ENCODE measurements around the gene OR2T1. TPM values are rescaled to one million over a fixed set of nuclear protein-coding genes. Genes with fewer than 3 reads are reported as not detected.
"Not testable (repeated sequence)": the region's sequence is repeated elsewhere in the genome, so short reads cannot be mapped to it uniquely, and the experiment has no call there.

Gene OR2T1
- polyA plus RNA-seq, 2 of the 4 experiments (the other 2 are of a cell fraction): not detected

DNA sequence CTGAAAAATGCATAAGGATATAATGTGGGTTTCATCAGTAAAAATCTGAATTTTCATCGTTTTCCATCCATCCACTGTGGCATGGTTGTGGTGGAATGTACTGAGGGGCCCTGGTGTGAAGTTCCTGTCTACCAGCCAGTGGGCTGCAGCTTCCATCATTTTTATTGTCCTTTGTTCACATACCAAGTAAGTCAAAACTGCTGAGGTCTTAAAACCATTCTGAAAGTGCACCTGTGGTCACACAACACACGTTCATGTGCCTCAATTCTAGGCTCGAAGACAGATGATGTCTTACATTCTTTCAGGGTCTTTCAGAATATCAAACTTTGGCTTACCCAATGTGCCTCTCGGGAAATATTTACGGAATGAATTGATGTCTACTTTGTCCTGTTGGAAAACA lies 36.4 kb downstream of the OR2T1 start:
- FAIRE-seq; H3K4me2 ChIP-seq; H3K4me3 ChIP-seq; CTCF ChIA-PET; POLR2A ChIA-PET; H3K9me3 ChIP-seq; DNase-seq (ENCODE audit: low read depth in 1 of 2, low spot score in 1 of 2); ATAC-seq; H3K4me1 ChIP-seq; H3K27ac ChIP-seq: not testable (repeated sequence)
- under 1% methylated on average over 5 of the region's 5 CpGs for whole genome bisulfite sequencing (ENCODE audit: missing lambda C conversion rate)

DNA sequence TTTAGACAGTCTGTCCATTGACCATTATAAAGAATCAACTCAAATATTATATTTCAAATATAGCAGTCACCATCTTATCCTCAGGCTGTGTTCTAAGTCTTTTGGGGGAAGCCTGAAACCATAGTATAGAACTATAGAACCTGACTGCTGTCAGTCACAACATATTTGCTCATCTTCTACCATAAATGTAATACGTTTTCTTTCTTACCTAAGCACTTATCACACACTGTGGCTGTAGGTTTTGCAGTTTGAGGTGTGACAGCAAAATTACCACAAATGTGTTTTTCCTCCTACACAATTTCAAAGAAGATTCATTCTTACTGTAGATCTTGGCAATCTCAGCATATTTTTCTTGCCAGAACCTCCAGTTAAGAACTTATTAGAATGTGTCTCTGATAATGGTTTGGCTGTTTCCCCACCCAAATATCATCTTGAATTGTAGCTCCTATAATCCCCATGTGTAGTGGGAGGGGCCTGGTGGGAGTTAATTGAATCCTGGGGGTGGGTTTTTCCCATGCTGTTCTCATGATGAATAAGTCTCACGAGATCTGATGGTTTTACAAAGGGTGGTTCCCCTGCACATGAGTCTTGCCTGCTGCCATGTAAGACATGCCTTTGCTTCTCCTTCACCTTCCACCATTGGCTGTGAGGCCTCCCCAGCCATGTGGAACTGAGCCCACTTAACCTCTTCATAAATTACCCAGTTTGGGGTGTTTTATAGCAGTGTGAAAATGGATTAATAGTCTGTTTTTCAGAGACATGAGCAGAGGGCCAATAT lies 39.8 kb downstream of the OR2T1 start:
- CTCF ChIA-PET; H3K4me1 ChIP-seq; H3K9me3 ChIP-seq; H3K27ac ChIP-seq; ATAC-seq; POLR2A ChIA-PET; FAIRE-seq; DNase-seq (ENCODE audit: low read depth in 1 of 2, low spot score in 1 of 2); H3K4me3 ChIP-seq; H3K4me2 ChIP-seq: not testable (repeated sequence)
- 0% methylated on average over 1 of the region's 2 CpGs for WGBS (ENCODE audit: missing lambda C conversion rate)

DNA sequence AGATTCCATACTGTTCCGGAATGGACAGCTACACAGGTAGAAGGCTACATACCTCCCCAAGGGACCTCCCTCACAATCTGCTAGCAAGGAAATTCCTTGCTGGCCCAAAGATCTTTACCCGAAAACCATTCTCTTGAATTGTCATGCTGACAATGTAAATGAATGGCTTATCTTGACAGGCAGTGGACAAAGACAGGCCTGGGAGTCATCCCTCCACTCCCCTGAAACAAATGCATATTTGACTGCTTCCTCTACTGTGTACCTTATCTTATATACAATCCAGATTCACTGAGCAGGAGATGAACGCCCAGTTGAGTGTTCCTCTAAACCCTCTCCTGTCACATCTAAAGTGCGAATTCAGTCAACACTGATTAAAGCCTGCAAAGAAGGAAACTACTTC lies 41.8 kb downstream of the OR2T1 start:
- FAIRE-seq; H3K9me3 ChIP-seq; H3K4me1 ChIP-seq; DNase-seq (ENCODE audit: low read depth in 1 of 2, low spot score in 1 of 2); H3K4me2 ChIP-seq; ATAC-seq; H3K4me3 ChIP-seq; H3K27ac ChIP-seq; POLR2A ChIA-PET; CTCF ChIA-PET: not testable (repeated sequence)
- WGBS (ENCODE audit: missing lambda C conversion rate): 17% methylated on average over 4 of the region's 4 CpGs

DNA sequence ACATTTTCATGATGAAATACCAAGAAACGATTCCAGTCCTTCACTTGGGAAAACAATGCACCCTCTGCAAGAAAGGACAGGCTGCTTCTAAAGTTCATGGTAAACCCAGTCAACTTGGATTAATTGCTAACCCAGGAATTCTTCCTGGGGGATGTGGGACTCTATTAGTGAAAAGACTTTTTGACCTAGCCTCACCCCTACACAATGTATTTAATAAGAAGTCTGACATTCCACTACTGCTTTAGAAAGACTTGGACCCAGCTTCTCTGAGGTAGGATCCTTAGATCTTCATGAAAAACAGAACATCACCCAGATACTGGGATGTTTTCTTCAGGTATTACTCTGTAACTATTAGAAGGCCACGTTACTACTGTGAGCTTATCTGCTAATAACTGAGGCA lies 42.6 kb downstream of the OR2T1 start, which contains the start of gene OR2T2:
Gene OR2T2 (plus strand): TSS at position 239 of the 400 bp plus-strand sequence. CDS start 7,161 bp downstream, outside the sequence.
- ATAC-seq; POLR2A ChIA-PET; H3K4me2 ChIP-seq; DNase-seq (ENCODE audit: low read depth in 1 of 2, low spot score in 1 of 2); FAIRE-seq; H3K4me3 ChIP-seq; H3K27ac ChIP-seq; CTCF ChIA-PET; H3K4me1 ChIP-seq; H3K9me3 ChIP-seq: not testable (repeated sequence)
- 0% methylated on average over 1 of the region's 2 CpGs for WGBS (ENCODE audit: missing lambda C conversion rate)

DNA sequence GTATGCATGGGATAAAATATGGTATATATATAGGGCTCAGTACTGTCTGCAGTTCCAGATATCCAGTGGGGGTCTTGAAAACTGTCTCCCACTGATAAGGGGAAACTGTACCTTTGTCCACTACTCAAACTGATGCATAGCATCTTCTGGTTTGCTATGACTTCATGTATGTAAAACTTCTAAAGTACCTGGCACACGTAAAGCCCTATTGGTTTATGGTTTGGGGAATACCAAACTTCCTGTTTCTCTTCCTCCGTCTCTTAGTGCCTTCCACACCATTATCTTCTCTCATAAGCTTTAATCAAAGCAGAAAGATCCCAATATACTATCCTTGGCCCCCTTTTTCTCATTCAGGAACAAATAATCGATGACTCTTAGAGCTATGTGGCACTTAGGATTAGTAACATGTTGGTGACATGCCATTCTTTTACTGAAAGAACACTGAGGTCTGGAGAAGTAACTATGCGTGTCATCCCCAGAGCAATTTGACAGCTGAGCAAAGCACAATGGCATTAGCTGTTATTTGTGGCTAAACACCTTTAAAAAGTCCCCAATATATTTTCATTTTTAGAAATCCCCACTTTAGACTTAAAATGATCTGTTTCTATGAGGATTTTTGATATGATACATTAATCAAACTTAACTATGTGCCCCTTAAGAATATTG lies 45.7 kb downstream of the OR2T1 start:
- H3K27ac ChIP-seq; CTCF ChIA-PET; ATAC-seq; DNase-seq (ENCODE audit: low read depth in 1 of 2, low spot score in 1 of 2); H3K4me3 ChIP-seq; H3K9me3 ChIP-seq; POLR2A ChIA-PET; FAIRE-seq; H3K4me2 ChIP-seq; H3K4me1 ChIP-seq: not testable (repeated sequence)
- no CpG with 5 or more reads among the region's 4 CpGs for WGBS (ENCODE audit: missing lambda C conversion rate)

DNA sequence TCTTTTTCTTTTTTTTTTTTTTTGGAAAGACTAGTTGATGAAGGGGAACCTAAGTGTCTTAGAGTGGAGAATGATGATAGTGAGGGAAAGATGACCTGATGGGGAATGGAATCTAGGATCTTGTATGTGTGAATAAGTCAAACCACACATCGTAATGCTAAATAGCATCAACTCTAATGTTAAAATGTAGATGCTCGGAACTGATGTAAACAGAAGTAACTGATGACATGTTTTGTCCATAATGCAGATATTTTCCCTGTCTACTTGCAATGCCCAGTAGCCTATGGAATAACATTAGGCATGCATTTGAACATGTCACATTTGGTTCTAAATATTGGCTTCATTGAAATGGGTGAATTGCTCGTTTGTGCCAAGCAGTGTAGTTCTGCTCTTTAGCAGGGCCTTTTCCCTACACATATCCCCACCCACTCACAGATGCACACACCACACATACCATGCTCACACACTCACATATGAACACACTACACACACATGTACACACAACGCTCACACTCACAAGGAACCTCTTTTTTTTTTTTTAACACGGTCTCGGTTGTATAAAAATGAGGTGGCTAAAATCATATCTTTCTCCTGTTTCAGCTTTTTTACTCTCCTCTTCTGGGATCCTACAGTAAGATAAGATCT lies 47.1 kb downstream of the OR2T1 start:
- POLR2A ChIA-PET; H3K27ac ChIP-seq; H3K4me1 ChIP-seq; H3K4me2 ChIP-seq; H3K9me3 ChIP-seq; CTCF ChIA-PET; DNase-seq (ENCODE audit: low read depth in 1 of 2, low spot score in 1 of 2); FAIRE-seq; ATAC-seq; H3K4me3 ChIP-seq: not testable (repeated sequence)
- WGBS (ENCODE audit: missing lambda C conversion rate): 36% methylated on average over 5 of the region's 6 CpGs

DNA sequence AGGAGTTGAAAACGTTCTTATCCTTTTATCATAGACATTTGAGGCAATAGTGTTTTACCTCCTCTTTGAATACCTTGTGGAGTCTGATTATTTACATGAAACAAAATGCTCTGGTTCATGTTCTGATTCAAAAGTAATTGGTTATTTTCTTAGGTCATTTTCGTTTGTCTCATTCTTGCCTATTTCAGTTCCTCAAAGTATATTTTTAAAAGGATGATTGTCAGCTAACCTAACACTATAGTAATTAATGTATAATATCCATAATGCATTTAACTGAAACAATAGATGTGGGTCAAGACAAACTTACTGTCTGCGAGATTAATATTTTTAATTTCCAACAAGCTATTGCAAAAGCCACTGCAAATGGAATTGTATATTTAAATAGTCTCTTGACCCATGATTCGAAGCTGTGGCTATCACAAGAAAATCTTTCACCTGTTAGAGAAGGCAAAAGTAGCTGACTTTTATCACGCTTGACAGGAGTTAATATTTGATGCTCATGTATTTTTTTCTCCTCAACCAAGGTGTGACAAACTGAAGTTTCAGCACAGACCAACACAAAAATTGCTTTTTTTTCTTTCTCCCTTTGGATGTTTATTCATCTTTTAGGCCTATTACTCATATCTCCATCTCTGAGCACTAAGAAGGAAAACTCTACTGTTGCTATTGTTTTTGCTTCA lies 47.8 kb downstream of the OR2T1 start:
- POLR2A ChIA-PET; DNase-seq (ENCODE audit: low read depth in 1 of 2, low spot score in 1 of 2); CTCF ChIA-PET; ATAC-seq; H3K4me1 ChIP-seq; H3K27ac ChIP-seq; FAIRE-seq; H3K4me2 ChIP-seq; H3K4me3 ChIP-seq; H3K9me3 ChIP-seq: not testable (repeated sequence)
- 0% methylated on average over 2 of the region's 5 CpGs for WGBS (ENCODE audit: missing lambda C conversion rate)

DNA sequence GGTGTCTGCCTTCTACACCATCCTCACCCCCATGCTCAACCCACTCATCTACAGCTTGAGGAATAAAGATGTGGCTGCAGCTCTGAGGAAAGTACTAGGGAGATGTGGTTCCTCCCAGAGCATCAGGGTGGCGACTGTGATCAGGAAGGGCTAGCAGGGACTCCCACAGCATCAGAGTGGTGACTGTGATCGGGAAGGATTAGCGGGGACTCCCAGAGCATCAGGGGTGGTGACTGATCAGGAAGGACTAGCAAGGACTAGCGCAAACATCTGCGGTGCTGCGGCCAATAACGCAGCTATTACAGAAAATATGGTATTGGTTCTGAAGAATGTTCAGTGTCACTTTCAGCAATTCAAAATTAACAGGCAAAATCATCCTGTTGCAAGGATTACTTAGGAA lies 50.8 kb downstream of the OR2T1 start:
- ATAC-seq; DNase-seq (ENCODE audit: low read depth in 1 of 2, low spot score in 1 of 2); FAIRE-seq; H3K9me3 ChIP-seq; CTCF ChIA-PET; POLR2A ChIA-PET; H3K4me2 ChIP-seq; H3K4me3 ChIP-seq; H3K4me1 ChIP-seq; H3K27ac ChIP-seq: not testable (repeated sequence)
- WGBS (ENCODE audit: missing lambda C conversion rate): 42% methylated on average over 7 of the region's 7 CpGs

DNA sequence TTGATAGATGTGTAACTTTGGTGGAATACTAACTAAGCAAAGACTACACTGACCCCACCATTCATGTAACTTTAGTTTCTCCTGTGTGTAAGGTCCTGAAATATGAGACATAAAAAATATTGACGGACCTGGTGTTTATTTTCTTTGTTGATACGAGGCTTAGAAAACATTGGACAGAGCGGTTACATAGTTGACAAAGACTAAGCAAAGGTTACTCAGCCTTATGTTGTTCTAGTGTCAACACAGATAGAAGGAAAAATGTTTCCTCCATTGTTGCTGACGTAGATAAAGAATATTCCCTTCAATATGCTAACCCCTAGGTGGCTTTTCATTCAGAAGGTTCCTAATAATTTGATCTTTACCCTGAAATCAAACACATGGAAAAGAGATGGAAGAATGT lies 52.2 kb downstream of the OR2T1 start:
- DNase-seq (ENCODE audit: low read depth in 1 of 2, low spot score in 1 of 2); H3K4me2 ChIP-seq; H3K4me1 ChIP-seq; H3K27ac ChIP-seq; H3K4me3 ChIP-seq; POLR2A ChIA-PET; FAIRE-seq; CTCF ChIA-PET; H3K9me3 ChIP-seq: not testable (repeated sequence)
- 3% methylated on average over 2 of the region's 4 CpGs for whole genome bisulfite sequencing (ENCODE audit: missing lambda C conversion rate)
- peak in 1 of 2 experiments; percentile 43; a peak in 2 of 6 replicates for ATAC-seq

DNA sequence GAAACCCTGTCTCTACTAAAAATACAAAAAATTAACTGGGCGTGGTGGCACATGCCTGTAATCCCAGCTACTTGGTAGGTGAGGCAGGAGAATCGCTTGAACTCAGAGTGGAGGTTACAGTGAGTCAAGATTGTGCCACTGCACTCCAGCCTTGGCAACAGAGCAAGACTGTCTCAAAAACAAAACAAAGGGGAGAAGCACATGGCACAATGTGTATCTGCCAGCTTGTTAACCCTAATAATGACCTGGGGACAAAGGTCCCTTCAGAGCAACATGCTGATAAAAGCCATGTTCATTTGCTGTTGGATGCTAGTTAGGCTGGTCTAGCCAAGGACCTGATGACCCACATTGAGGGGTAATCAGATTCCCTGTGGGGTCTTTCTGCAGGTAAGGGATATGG lies 53.8 kb downstream of the OR2T1 start:
- CTCF ChIA-PET, FAIRE-seq: not testable (repeated sequence)

More for the DNA sequence above, 53.8 kb downstream of the OR2T1 start:
- H3K9me3 ChIP-seq; POLR2A ChIA-PET; H3K4me3 ChIP-seq; H3K4me1 ChIP-seq; H3K4me2 ChIP-seq; DNase-seq (ENCODE audit: low read depth in 1 of 2, low spot score in 1 of 2); H3K27ac ChIP-seq; ATAC-seq: not testable (repeated sequence)
- WGBS (ENCODE audit: missing lambda C conversion rate): no CpG with 5 or more reads among the region's 2 CpGs

All from A549 (cell line).